Erythroblast (primary cell): Measurements from ENCODE around the gene TAC1.
"Not testable (repeated sequence)": the region's sequence is repeated elsewhere in the genome, so short reads cannot be mapped to it uniquely, and the experiment has no call there.

Source experiments
- DNase-seq, 2 experiments: peaks; one replicate each; lab custom pipeline; 2025; lab: John Stamatoyannopoulos, UW
- GATA1 ChIP-seq: IDR thresholded peaks from 2 replicates; pipeline ENCODE4 v1.6.1; 2011; ENCODE audit warnings: low read depth, mild to moderate bottlenecking, control low read depth, low read length, moderate library complexity
- POLR2A ChIP-seq: IDR thresholded peaks from 2 replicates; pipeline ENCODE4 v1.6.1; 2011; ENCODE audit warnings: mild to moderate bottlenecking, low read length

Gene TAC1

GRCh38 chr7:97770850-97771249, 39.0 kb downstream of the TAC1 start:
- no peak for DNase-seq
- no peak for TF ChIP-seq POLR2A
- TF ChIP-seq GATA1: no peak

GRCh38 chr7:97771576-97771975, 39.7 kb downstream of the TAC1 start:
- TF ChIP-seq GATA1 (no peak), POLR2A (no peak)
- DNase-seq: no peak

GRCh38 chr7:97772045-97772901, 40.4 kb downstream of the TAC1 start:
- no peak for DNase-seq
- no peak for TF ChIP-seq POLR2A
- no peak for TF ChIP-seq GATA1

- DNase-seq: not testable (repeated sequence)
These were observed 54.5 kb downstream of the TAC1 start for GRCh38 chr7:97786398-97786797.
